PC-9 (cell line): Measurements from ENCODE around the gene TRAF3. TPM values are rescaled to one million over a fixed set of nuclear protein-coding genes. Genes with fewer than 3 reads are reported as not detected.

Experiments used
- BruUV-seq: library from RNA; stranded (reverse); fragments of 400-500 nt; replicated peaks from 2 replicates; lab custom pipeline; 2021; lab: Mats Ljungman, UMichigan
- CTCF ChIA-PET: fragments of 300-600 bp; sonication (Branson Sonifier 250); formaldehyde crosslinking; loops from one replicate; lab custom pipeline; 2022; ENCODE audit warnings: antibody characterized with exemption; lab: Charles Lee
- POLR2A ChIA-PET: fragments of 300-600 bp; sonication (Branson Sonifier 250); formaldehyde crosslinking; loops from one replicate; lab custom pipeline; 2022; ENCODE audit warnings: antibody characterized with exemption; ENCODE audit not compliant: unreplicated experiment; lab: Charles Lee
- DNase-seq, 2 experiments: peaks; one replicate each; pipeline versions ENCODE4 v3.0.0 to v3.0.0-alpha.2; 2015 to 2022; ENCODE audit warnings: mixed read lengths in 1 of 2
- H2AFZ ChIP-seq: fragments of 200-600 bp; sonication (generic); 2 replicates; pipeline ENCODE4 v1.8.1; 2017; ENCODE audit warnings: antibody characterized with exemption
- H3F3A ChIP-seq: fragments of 200-600 bp; sonication (generic); 2 replicates; pipeline ENCODE4 v1.8.1; 2017; ENCODE audit warnings: antibody characterized with exemption, mild to moderate bottlenecking, low read depth; ENCODE audit not compliant: insufficient read depth
- H3K27ac ChIP-seq: fragments of 200-600 bp; sonication (generic); 2 replicates; pipeline ENCODE4 v1.6.1; 2016; ENCODE audit warnings: mixed run types
- H3K27me3 ChIP-seq: fragments of 200-600 bp; sonication (generic); 2 replicates; pipeline ENCODE4 v1.6.1; 2016; ENCODE audit warnings: low read depth, mixed run types; ENCODE audit not compliant: insufficient read depth
- H3K36me3 ChIP-seq: fragments of 200-600 bp; sonication (generic); 2 replicates; pipeline ENCODE4 v1.6.1; 2016; ENCODE audit warnings: low read depth, mixed run types
- H3K4me1 ChIP-seq: fragments of 200-600 bp; sonication (generic); replicated peaks from 2 replicates; pipeline ENCODE4 v1.6.1; 2016; ENCODE audit warnings: mixed run types; ENCODE audit not compliant: insufficient read depth
- H3K4me2 ChIP-seq: fragments of 200-600 bp; sonication (generic); 2 replicates; pipeline ENCODE4 v1.6.1; 2017; ENCODE audit warnings: mixed run types
- H3K4me3 ChIP-seq: fragments of 200-600 bp; sonication (generic); 2 replicates; pipeline ENCODE4 v1.6.1; 2016; ENCODE audit warnings: mixed run types
- H3K79me2 ChIP-seq: fragments of 200-600 bp; sonication (generic); 2 replicates; pipeline ENCODE4 v1.6.1; 2017; ENCODE audit warnings: low read depth, mixed run types
- H3K9me2 ChIP-seq: fragments of 200-600 bp; sonication (generic); 2 replicates; pipeline ENCODE4 v1.8.1; 2017; ENCODE audit warnings: mild to moderate bottlenecking; ENCODE audit not compliant: insufficient read depth
- H3K9me3 ChIP-seq: fragments of 200-600 bp; sonication (generic); 2 replicates; pipeline ENCODE4 v1.8.1; 2016; ENCODE audit warnings: low read depth; ENCODE audit not compliant: insufficient read depth
- H4K20me1 ChIP-seq: fragments of 200-600 bp; sonication (generic); 2 replicates; pipeline ENCODE4 v1.8.1; 2017; ENCODE audit not compliant: insufficient read depth
- CTCF ChIP-seq: fragments of 200-600 bp; sonication (generic); conservative IDR thresholded peaks from 2 replicates; pipeline ENCODE4 v1.6.1; 2017; ENCODE audit warnings: mixed run types, antibody characterized with exemption, mild to moderate bottlenecking, moderate library complexity
- EZH2 ChIP-seq: fragments of 200-600 bp; sonication (generic); IDR thresholded peaks from 2 replicates; pipeline ENCODE4 v1.8.0; 2017; ENCODE audit warnings: antibody characterized with exemption, low read depth
- intact Hi-C: fragments of 100-400 bp; cut with micrococcal nuclease; formaldehyde crosslinking; loops from one replicate; pipeline ENCODE4 v1.10.0; 2022; ENCODE audit not compliant: unreplicated experiment
- total RNA-seq: library from RNA; stranded (reverse); gene quantifications from 2 replicates; pipeline ENCODE4 v1.2.3, GENCODE V29; 2021

TRAF3 gene
- total RNA-seq, 1 experiment from 2014 or later = 41.3 TPM

GRCh38 chr14:102772781-102773570 lies 4.3 kb upstream of the TRAF3 start:
- intact Hi-C loops = loop anchor here (10.0 kb wide), 1 partner anchor 302 kb away; no protein-coding TSS in a partner anchor
- no peak overlapping the region for H3K4me2 ChIP-seq
- POLR2A ChIA-PET = interaction anchor here (0.6 kb wide), 1 partner anchor 179 kb away, joined by 10 read pairs; no protein-coding TSS in a partner anchor
- H3K27me3 ChIP-seq = peaks cover 11% of the 10 kb centered on the region
- H3K4me3 ChIP-seq = no peak overlapping the region
- no peaks in the 10 kb centered on the region for H3K79me2 ChIP-seq
- no peaks in the 10 kb centered on the region for H3K9me2 ChIP-seq
- H4K20me1 ChIP-seq = no peaks in the 10 kb centered on the region
- no peak overlapping the region for H3K27ac ChIP-seq
- no peak; the same call in 1 of the 2 replicates for TF ChIP-seq CTCF
- TF ChIP-seq EZH2 = no peak
- peaks cover 24% of the 10 kb centered on the region for H3F3A ChIP-seq
- no peak for DNase-seq
- CTCF ChIA-PET = interaction anchor here (0.6 to 1.5 kb wide), 6 partner anchors 79 to 745 kb away, joined by 3 to 7 read pairs (median 4); no protein-coding TSS in a partner anchor
- BruUV-seq = no TSS peak
- 0 out of 2 replicates have a peak, but pooled peaks cover 6% of the 10 kb centered on the region for H3K4me1 ChIP-seq
- H3K36me3 ChIP-seq = no peaks in the 10 kb centered on the region
- H3K9me3 ChIP-seq = no peaks in the 10 kb centered on the region
- H2AFZ ChIP-seq = no peak overlapping the region

- Histone ChIP-seq H3K4me3 (no peak overlapping the region), H4K20me1 (peaks cover 3% of the 10 kb centered on the region), H3K79me2 (peaks cover 15% of the 10 kb centered on the region), H3K4me2 (no peak overlapping the region), H3K27me3 (no peaks in the 10 kb centered on the region), H3K9me2 (no peaks in the 10 kb centered on the region), H3K9me3 (no peaks in the 10 kb centered on the region), H3K4me1 (peaks cover 16% of the 10 kb centered on the region), H3F3A (peaks cover 24% of the 10 kb centered on the region), H3K36me3 (no peaks in the 10 kb centered on the region), H3K27ac (no peak overlapping the region), H2AFZ (no peak overlapping the region)
- POLR2A ChIA-PET = interaction anchor here (0.5 kb wide), 1 partner anchor 195 kb away, joined by 3 read pairs; no protein-coding TSS in a partner anchor
- DNase-seq = peak; percentile 67 to 70
- no TSS peak for BruUV-seq
- intact Hi-C loops = loop anchor here (2.0 to 10.0 kb wide), 2 partner anchors 250 to 300 kb away; no protein-coding TSS in a partner anchor
- CTCF ChIA-PET = interaction anchor here (0.6 kb wide), 1 partner anchor 337 kb away, joined by 5 read pairs; no protein-coding TSS in a partner anchor
- TF ChIP-seq EZH2 (no peak), CTCF (peak; percentile 87)
Measured at GRCh38 chr14:102774391-102775153, 2.7 kb upstream of the TRAF3 start.
